HG02943 (cell line): ENCODE results near the gene ANKS1B.

ENCODE experiments used
- ATAC-seq: cut with Tn5 transposase; IDR thresholded peaks from one replicate; pipeline ENCODE4 v1.9.1; 2021; ENCODE audit warnings: mild to moderate bottlenecking, low read depth, moderate library complexity; ENCODE audit not compliant: unreplicated experiment

ANKS1B gene

DNA sequence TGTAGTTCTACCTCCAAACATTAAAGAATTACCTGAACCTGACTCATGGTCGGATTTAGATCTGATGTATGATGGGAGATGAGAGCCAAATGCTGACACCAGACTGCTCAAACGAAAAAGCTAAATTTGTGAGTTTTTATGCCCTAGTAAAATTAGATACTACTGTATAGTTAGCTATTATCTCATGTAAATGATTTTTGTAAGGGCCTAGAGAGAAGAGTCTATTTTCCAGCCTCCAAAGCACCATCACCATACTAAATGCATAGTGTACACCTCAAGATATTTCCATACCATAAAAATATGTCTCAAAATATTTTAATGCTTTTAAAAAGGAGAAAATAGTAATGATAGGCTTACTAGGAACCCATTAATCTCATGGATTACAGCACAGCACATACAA is 18.3 kb downstream of the ANKS1B start:
- no peak for ATAC-seq

DNA sequence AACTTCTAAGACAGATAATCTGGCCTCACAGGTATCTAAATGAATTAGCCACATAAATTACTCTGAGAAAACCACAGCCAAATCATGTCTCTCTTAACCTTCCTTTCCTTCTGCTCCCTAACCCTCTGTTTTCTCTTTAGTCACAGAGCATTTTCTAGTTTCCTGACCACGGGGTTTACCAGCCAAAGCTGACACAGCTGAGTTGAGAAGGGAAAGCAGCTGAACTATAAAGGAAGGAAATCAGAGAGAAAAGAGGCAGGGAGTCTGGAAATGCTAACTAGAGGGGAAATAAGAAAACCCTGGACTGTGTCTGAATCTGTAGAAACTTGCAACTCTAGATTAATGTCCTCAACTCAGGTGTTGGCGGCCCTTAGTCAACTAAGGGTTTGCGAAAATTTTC is 24.4 kb downstream of the ANKS1B start:
- no peak for ATAC-seq

DNA sequence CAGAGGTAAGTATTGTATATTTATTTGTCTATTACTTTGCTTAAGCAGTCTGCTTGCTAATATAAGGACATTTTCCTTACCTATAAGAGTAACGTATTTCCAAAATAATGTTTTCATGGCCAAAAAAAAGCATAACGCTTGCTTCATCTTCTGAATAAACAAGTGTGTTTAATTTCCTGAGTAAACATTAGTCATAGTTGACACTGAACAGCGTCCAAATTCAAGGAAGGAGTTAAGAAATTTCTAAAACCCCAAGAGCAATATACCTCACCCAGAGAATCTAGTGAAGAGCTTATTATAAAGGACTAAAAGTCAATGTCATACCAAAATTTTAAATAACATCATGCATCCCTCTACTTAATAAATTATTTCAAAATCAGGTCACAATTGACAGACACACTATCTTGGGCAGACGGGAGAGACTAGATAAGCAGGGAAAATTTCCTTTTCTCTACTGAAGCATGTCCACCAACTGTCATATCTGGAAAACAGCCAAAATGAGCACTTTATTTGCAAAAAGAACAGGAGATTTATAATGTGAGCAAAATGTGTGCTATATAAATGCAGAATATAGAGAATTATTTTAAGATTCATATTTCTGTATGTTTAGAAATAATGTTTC is 25.1 kb downstream of the ANKS1B start:
- ATAC-seq, result no peak

DNA sequence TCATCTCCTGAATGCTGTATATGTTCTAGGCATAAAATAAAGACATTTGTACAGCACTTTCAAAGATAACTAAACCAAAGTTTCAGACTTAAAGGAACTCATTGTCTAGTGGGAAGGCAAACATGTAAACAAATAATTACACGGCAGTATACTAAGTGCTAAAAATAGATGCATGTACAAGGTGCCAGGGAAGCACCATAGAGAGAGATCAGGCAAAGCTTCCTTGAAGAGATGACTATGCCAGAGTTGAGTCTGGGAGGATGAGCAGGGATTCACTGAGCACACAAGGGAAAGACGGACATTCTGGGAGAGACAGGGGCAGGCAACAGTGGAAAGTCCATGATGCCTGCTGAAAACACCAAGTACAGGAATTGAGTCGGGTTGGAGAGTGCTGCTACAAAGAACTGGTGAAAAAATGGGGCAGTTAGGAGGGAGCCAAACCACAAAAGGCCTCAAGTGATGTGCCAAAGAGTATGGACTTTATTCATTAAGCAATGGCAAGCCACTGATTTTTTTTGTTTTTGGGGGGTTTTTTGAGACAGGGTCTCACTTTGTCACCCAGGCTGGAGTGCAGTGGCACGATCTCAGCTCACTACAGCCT is 26.8 kb downstream of the ANKS1B start:
- no peak for ATAC-seq

DNA sequence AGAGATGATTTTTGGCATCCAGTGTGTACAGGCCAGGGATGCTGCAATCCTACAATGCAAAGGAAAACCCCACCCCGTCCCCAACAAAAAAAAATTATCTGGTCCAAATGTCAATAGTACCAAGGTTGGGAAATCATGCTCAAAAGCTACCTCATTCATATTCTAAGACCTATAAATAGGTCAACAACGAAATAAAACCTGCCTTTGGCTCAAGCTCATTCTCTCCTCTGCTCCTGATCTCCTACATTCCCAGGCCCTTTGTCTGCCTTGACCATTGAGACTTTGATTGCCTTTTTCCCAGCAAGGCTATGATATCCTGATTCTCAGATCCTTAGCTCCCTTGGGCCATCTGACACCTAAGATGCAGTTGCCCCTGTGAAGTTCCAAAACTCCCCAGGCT is 30.0 kb downstream of the ANKS1B start:
- no peak for ATAC-seq

DNA sequence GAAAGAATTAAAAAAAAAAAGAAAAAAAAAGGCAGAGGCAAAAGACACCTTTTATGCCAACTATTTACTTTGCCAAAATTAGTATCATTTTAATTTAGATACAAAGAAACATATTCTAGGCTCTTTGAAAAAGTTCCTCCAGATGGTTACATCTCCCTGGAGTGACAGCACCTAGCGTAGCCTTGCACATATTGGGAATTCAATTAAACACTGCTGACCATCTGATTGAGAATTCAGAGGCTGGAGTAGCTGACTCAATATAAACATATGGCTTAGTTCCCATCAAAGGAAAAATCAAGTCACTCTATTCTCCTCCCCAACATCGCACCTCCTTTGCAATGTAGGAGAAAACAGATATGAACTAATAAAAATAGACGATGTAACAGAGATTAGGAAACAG is 36.4 kb downstream of the ANKS1B start:
- no peak for ATAC-seq

DNA sequence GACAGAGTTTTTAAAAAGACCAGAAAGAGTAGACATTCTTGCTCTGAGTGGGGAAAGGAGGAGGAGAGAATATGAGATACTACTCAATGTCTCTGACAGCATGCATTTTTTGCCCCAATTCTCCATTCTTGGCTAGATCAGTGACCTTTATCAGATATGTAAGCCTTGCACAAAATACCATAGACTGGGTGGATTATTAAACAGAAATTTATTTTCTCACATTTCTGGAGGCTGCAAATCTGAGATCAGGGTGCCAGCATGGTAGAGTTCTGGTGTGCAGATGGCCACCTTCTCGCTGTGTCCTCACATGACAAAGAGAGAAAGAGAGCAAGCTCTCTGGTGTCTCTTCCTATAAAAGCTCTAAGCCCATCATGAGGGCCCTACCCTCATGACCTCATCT is 38.6 kb downstream of the ANKS1B start:
- ATAC-seq, result no peak

DNA sequence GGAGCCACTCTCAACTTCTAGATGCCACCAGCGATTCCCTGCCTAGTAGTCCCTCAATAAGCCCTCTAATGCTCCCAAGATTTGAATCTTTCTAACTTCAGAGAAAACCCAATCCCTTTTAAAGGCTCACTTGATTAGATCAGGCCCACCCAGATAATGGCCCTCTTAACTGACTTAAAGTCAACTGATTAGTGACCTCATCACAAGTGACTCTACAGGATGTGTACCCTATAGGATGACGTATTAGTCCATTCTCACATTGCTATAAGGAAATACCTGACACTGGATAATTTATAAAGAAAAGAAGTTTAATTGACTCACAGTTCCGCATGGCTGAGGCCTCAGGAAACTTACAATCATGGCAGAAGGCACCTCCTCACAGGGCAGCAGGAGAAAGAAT is 49.1 kb downstream of the ANKS1B start:
- ATAC-seq, result no peak

DNA sequence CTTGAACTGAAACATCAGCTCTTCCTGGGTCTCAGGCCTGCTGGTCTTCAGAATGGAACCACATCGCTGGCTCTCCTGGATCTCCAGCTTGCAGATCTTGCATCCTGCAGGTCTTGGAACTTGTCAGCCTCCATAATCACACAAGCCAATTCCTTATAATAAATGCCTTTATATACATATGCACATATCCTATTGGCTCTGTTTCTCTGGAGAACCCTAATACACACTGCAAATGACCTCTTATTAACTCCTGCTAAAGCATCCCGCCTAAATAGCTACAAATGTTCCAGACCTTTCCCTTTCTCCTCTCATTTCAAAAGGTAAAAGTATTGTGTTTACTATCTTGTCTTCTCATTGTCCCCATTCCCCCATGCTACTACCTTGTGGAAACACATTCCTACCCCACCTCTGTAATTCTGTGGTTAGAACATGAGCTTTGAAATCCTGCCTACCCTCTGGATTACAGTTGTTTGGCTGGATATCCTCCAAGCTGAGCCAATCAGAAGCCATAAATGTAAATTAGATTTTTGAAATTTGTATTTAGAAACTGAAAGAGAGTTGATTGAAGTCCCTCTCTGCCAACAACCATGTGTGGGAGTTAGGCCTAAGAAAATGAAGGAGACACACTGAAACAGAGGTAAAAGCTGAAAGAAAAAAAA is 58.1 kb downstream of the ANKS1B start:
- ATAC-seq, result no peak

DNA sequence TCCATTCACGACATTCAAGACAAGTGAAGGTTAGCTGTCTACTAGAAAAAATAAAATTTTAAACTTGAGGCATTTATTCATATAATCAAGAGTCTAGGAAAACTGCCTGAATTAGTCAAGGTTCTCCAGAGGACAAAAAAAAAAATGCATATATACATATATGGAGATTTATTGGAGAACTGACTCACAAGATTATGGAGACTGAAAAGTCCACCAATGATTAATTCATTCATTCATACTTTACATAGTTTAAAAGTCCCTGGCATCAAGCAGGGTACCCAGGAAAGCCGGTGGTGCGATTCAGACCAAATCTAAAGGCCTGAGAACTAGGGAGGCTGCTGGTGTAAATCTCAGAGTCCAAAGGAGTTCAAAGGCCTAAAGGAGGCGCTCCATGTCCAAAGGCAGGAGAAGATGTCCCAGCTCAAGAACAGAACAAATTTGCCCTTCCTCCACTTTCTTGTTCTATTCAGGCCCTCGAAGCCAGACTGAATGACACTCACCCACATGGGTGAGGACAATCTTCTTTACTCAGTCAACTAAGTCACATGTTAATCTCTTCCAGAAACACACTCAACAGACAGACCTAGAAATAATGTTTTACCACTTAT is 64.3 kb downstream of the ANKS1B start:
- no peak for ATAC-seq

DNA sequence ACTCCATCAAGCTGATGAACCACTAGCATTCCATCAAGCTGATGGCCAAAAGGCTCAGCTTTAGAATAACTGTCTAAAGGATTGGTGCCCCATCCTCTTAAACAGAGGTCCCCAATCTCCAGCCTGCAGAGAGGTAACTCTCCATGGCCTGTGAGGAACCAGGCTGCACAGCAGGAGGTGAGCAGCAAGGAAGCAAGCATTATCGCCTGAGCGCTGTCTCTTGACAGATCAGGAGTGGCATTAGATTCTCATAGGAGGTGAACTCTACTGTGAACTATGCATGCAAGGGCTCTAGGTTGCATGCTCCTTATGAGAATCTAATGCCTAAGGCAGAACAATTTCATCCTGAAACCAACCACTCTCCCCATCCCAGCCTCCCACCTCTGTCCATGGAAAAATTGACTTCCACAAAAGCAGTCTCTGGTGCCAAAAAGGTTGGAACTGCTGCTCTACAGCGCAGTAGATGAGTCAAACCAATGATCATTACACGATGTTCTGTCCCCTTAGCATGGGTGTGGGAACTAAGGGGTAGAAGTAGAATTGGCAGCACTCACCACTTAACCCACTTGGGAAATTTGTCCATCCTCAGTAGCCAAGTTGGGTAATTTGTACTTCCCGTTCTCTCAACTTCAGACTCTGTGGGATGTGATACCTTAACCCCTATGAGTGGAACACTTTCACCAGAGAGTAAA is 66.9 kb downstream of the ANKS1B start:
- no peak for ATAC-seq

DNA sequence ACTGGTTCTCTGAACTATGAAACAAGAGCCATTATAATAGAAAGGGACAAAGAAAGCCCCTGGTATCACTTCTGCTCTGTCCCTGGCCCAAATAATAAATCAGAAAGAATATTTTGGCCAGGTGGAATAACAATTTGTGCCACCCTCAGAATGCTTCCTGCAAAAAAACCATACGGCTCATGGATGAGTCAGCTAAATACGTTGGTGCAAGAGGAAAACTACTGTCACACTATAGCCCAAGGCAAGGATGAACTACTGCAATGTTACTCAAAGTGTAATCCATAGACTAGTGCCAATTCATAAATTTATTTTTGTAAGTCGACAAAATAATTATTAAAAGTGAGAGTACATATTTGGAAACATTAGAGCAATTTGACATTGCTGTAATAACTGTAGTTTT is 68.2 kb downstream of the ANKS1B start:
- ATAC-seq, result no peak

DNA sequence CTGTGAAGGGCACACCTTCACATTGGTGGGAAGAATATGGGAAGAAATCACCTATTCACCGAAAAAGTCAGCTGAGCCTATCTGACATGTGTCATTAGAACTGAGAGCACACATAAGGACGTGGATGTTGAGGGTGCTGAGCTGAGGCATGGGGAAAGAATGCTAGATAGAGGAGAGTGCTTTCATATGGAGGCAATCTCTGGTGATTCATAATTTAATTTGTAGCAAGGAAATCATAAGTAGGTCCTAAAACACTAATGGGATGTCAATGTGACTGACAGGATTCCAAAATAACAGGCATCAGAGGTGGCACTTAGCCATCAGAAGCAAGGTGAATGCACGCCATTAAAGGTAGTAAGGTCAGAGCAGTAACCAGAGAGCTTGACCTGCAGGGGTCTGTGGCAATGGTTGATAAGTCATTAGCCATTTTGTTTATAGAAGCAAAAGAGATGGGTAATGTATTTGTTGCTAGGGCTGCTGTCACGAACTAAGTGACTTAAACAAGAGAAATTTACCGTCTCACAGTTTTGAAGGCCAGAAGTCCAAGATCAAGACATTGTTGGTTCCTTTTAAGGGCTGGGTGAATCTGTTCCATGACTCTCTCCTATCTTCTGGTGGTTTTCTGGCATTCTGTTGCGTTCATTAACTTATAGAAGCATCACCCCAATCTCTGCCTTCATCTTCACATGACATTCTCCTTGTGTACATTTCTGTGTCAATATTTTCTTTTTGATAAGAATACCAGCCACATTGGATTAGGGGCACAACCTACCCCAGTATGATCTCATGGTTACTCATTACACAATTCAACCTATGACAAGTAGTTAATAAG is 69.3 kb downstream of the ANKS1B start:
- no peak for ATAC-seq

DNA sequence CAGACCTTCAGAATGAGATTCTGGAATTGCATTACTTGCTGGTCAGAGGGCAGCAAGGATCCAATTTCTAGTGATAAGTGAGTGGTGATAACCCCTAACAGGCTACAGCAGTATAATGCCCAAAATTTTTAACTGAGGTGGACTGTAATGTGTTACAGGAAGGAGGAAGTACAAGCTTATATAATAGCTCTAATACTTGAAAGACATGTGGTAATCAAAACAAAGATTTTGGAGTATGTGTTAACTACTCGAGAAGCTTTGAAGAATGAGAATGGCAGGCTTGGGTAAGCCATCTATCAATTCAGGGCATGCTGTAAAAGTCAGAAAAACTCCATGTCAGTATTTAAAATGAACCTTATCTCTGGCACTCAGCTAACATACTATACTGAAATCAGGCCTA is 70.5 kb downstream of the ANKS1B start:
- ATAC-seq, result no peak

DNA sequence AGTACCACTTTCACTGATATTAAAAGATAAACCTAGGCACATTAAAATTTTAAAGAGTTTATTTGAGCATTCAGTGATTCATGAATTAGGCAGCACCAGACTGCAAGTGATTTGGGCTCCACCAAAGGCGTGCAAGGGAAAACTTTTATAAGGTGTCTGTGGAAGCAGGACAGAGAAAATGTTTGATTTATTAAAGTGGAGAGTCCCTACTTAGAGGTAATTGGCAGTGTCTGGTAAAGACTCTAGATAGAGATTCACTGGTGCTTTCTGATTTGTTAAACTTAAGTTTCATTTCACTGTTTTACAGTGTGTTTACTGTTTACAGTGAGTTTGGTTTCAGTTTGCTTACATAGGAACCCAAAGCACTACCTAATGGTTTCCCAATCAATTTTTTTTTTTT is 72.8 kb downstream of the ANKS1B start:
- peak; percentile 87 for ATAC-seq

DNA sequence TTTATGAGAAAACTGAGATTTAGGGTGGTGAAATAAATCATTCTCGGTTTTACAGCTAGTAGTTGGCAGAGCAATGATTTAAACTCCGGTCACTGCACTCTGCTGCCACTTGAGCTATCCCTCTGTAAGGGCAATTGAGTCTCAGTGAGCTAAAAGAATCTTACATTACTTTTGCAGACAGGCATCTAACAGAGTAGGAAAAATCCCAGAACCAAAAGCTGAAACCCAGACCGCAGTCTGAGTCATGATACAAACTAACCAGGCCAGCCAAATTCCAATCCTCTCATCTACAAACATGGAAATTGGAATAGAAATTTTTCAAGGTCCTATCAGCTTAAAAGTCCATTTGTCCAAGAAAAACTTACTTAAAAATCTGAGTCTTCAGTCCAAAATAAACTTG is 73.7 kb downstream of the ANKS1B start:
- ATAC-seq, result no peak

DNA sequence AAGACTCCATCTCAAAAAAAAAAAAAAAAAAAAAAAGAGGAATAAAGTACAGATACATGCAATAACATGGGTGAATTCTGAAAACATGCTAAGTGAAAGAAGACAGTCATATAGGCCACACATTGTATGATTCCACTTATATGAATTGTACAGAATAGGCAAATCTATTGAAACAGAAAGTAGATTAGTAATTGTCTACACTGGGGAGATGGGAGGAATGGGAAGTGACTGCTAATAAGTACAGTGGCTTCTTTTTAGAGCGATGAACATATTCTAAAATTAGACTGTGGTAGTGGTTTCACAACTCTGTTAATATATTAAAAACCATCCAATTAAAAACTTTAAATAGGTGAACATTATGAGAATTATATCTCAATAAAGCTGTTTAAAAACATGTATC is 74.4 kb downstream of the ANKS1B start:
- ATAC-seq, result no peak

DNA sequence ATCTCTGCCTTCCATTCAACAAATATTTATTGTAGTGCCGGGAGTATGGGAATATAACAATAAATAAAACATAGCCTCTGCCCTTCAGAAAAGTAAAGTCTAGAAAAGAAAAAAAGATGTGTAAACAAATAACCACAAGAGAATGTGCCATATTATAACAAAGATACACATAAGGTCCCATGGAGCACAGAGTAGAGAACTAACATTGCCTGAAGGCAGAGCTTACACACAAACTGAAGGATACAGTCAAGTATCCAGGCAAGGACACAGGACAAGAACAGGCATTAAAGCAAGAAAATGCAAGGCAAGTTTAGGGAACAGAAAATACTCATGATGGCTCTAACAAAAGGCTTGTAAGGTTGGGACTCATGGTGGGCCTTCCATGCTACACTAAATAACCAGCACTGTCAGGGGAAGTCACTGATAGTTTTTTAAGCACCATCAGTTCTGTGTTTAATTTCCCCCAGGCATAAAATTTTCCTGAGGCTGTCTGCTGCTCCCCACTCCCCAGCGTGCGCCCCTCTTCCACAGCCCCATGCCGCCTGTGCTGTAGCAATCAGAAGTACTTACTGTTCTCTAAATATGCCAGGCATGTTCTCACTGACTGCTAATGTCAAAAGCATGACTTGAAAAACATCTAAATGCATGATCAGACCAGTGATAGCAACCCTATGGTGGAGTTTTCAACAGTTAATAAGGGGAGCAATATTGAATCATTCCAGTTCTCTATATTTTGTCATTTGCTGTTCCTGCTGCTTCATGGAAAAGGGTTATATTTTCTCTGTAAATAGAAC is 77.8 kb downstream of the ANKS1B start:
- no peak for ATAC-seq

DNA sequence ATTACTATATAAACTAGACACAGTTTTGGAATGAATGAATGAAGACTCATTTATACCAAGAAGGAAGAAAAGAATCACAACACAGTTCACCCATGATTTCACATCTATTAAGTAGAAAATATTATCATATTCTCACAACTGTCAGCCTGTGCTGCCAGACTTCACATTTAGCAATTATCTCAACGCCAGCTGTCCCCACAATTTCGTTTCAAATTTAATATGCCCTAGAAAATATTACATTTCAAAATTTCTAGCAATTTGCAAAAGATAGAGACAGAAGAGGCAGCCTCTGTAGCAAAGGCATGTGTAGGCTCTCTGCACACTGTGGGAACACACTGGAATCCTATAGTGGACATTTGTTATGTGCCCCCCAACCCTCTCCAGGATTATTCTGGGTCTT is 83.6 kb downstream of the ANKS1B start:
- ATAC-seq, result no peak

DNA sequence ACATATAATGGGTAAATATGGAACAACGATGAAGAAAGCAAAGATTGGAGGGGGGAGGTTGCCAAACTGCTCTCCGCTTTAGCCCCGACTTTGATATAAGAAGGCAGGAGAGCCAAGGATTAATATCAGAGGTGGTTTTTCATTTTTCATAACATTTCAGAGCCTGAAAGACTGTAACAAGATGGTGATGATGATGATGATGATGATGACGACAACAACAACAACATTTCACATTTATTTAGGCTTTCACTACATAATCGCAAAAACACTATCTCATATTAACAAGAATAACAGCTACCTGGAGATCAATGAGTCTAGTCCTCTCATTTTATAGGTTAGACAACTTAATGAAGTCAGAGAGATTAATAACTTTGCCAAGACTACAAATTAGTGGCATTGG is 86.1 kb downstream of the ANKS1B start:
- ATAC-seq, result no peak
